ENCODE results near the gene C5orf63. TPM values are rescaled to one million over a fixed set of nuclear protein-coding genes. Genes with fewer than 3 reads are reported as not detected.

C5orf63 gene
- total and polyA plus RNA-seq, 2 of the 13 experiments (the other 11 are each of a cell fraction or from before 2014, with no cell fraction given) = 7.9 to 8.8 TPM

DNA sequence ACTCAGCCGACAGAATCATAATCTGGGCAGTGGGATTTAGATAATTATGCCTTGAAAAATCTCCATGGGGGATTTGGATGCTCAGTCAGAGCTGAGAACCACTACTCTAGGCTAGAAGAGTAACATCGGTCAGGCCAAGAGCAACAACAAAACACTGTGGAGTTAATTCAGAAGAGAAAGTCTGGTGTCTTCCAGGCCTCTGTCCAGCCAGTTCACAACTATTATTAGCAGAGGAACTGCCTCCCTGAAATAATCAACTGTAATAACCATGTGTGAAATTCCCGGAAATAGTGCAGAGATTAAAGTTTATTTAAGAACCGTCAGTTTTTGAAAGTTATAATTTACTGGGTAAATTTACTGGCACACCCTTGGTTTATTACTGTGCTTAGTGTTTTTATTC lies 34.8 kb downstream of the C5orf63 start:
- no peak overlapping the region for H2AFZ ChIP-seq (ENCODE audit: low read length)
- no peak overlapping the region for H3K9ac ChIP-seq (ENCODE audit: insufficient read depth, low read depth, low read length)
- DNase-seq (ENCODE audit: low spot score) (no peak), ATAC-seq (no peak), FAIRE-seq (no peak)
- H3K27me3 ChIP-seq (ENCODE audit: control insufficient read depth in 1 of 2, insufficient read depth in 2 of 2, low read length in 2 of 2) = no peaks in the 10 kb centered on the region
- no peak overlapping the region for H3K27ac ChIP-seq (ENCODE audit: extremely low read length, insufficient read depth, low read length)
- intact Hi-C loops (cut with micrococcal nuclease; ENCODE audit: unreplicated experiment) = no loop called here
- H3K4me3 ChIP-seq (replicated peaks in 1 of 3; ENCODE audit: insufficient read depth in 1 of 3, low read depth in 2 of 3, low read length in 3 of 3) = no peak overlapping the region
- H3K4me1 ChIP-seq (ENCODE audit: insufficient read depth, low read length) = no peaks in the 10 kb centered on the region
- H4K20me1 ChIP-seq (ENCODE audit: insufficient read depth, low read length) = no peaks in the 10 kb centered on the region
- WGBS (ENCODE audit: low lambda C conversion rate) = 90% methylated on average over 4 of the region's 4 CpGs
- no peaks in the 10 kb centered on the region for H3K79me2 ChIP-seq (ENCODE audit: insufficient read depth, low read length)
- in situ Hi-C loops (cut with HindIII; ENCODE audit: extremely low pct_ligation_motif_present, low pct_unique_long_range_greater_than_20kb) = loop anchor here (25.0 kb wide), 1 partner anchor 376 kb away; no protein-coding TSS in a partner anchor
- CTCF ChIA-PET (ENCODE audit: low intra/inter-chr PET ratio, low total read pairs) = no interaction called here
- POLR2A ChIA-PET = no interaction called here
- no peaks in the 10 kb centered on the region for H3K36me3 ChIP-seq (replicated peaks in 1 of 2; ENCODE audit: control insufficient read depth in 1 of 2, insufficient read depth in 2 of 2, low read length in 2 of 2)
- H3K4me2 ChIP-seq (ENCODE audit: low read depth, low read length) = no peak overlapping the region
- no peaks in the 10 kb centered on the region for H3K9me3 ChIP-seq (ENCODE audit: low read length)
- no TSS peak for BruUV-seq (replicated peaks)
- TF ChIP-seq DNMT1 (CRISPR knock-in tag; IDR thresholded peaks at IDR 0.05) (no peak), ZSCAN30 (CRISPR knock-in tag; IDR thresholded peaks at IDR 0.05) (no peak), ZBTB2 (CRISPR knock-in tag; IDR thresholded peaks at IDR 0.05; ENCODE audit: low read depth) (no peak), ZNF557 (CRISPR knock-in tag; IDR thresholded peaks at IDR 0.05) (no peak), ZNF225 (CRISPR knock-in tag; IDR thresholded peaks at IDR 0.05) (no peak), ZFY (CRISPR knock-in tag; IDR thresholded peaks at IDR 0.05) (no peak), ZNF563 (CRISPR knock-in tag; IDR thresholded peaks at IDR 0.05) (no peak), ZNF562 (CRISPR knock-in tag; IDR thresholded peaks at IDR 0.05; ENCODE audit: borderline replicate concordance) (no peak), SOX13 (IDR thresholded peaks at IDR 0.05) (no peak), SOX13 (CRISPR knock-in tag; conservative IDR thresholded peaks at IDR 0.05 in 1 of 2, IDR thresholded peaks at IDR 0.05 in 1 of 2) (no peak), ZSCAN20 (CRISPR knock-in tag; IDR thresholded peaks at IDR 0.05; ENCODE audit: borderline replicate concordance) (no peak)
